ENCODE measurements around the gene IRF2BPL.
A peak's percentile ranks its signal among the peaks of the same experiment; 100 is the strongest.

GRCh38 chr14:77053046-77053841 is 24.7 kb upstream of the IRF2BPL start:
- peak in 1 of 3 donors; percentile 32 for TF ChIP-seq POLR2AphosphoS5 (IDR thresholded peaks at IDR 0.05)
- peak in 5 of 7 experiments; percentile 81 to 97 (median 93) for TF ChIP-seq CTCF (IDR thresholded peaks at IDR 0.05)
